ENCODE results near the gene IFI27L1. TPM values are rescaled to one million over a fixed set of nuclear protein-coding genes. Genes with fewer than 3 reads are reported as not detected.

IFI27L1 gene
- total and polyA plus RNA-seq, 2 donors (not counting 3 experiments of a cell fraction or from before 2014, with no cell fraction given) = 31.1 to 38.1 TPM

DNA sequence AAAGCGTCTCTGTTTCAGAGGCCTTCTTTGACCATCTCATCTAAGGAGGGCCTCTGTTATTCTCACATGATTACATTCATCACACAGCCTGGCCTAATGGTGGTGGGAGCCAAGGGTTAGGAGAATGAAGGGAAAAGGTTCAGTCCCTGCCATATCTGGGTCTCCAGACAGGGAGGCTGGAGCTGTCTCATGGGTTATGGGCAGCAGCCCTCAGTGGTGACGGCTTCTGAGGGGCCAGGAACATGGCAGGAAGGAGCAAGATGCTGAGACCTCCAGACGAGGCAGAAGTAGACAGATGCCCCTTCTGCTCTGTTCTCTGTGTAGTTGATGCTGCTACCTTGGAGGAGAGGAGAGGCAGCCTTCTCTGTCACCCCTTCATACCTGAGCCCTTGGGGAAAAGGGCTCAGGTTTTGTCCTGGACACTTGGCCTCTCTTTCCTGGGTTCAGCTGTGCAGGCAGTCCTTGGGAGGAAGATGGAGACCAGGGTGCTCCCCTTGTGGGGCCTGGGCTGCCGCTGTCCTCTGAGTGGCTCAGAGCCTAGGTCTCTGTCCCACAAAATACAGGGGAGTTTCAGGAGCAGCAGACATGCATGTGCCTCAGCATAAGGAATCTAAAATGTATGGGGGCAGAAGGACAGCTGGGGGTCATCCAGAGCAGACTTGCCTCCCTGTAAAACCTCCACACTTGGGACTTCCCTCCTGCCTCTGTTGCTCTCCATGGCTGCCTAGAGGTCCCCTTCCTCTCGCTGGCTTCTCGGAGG lies 44.7 kb downstream of the IFI27L1 start:
- dilution Hi-C loops (cut with MboI; ENCODE audit: extremely low pct_ligation_motif_present, low sequenced_read_pairs) (no loop called here), intact Hi-C loops (cut with micrococcal nuclease) (no loop called here)
- no peaks in the 10 kb centered on the region for H3K36me3 ChIP-seq (ENCODE audit: control insufficient read depth in 2 of 2, extremely low read depth in 1 of 2, insufficient read depth in 2 of 2, low read length in 2 of 2)
- no peaks in the 10 kb centered on the region for H3K79me2 ChIP-seq (ENCODE audit: control insufficient read depth, insufficient read depth, low read length)
- no TSS peak for BruUV-seq (replicated peaks)
- H3K9ac ChIP-seq (replicated peaks; ENCODE audit: extremely low read depth, insufficient read depth, low read length) = no peak overlapping the region
- no peaks in the 10 kb centered on the region for H3K9me1 ChIP-seq (replicated peaks; ENCODE audit: control insufficient read depth, extremely low read depth, insufficient read depth, low read length)
- H3K27me3 ChIP-seq (ENCODE audit: control insufficient read depth in 2 of 2, insufficient read depth in 2 of 2, low read length in 2 of 2) = no peaks in the 10 kb centered on the region
- H3K9me3 ChIP-seq (replicated peaks; ENCODE audit: control insufficient read depth, insufficient read depth, low read length) = no peaks in the 10 kb centered on the region
- no peak overlapping the region for H3K4me3 ChIP-seq (replicated peaks in 1 of 3; ENCODE audit: insufficient read depth in 1 of 3, low read depth in 1 of 3, low read length in 3 of 3)
- no peak for TF ChIP-seq GATA2 (IDR thresholded peaks at IDR 0.05; ENCODE audit: insufficient read depth, insufficient read length, low read depth, low read length)
- no peak for TF ChIP-seq FOS (IDR thresholded peaks at IDR 0.05; ENCODE audit: borderline replicate concordance, insufficient read depth, low read length)
- no peak for TF ChIP-seq POLR2A (IDR thresholded peaks at IDR 0.05; ENCODE audit: low read depth, low read length)
- no peak for TF ChIP-seq JUN (IDR thresholded peaks at IDR 0.05; ENCODE audit: borderline replicate concordance, insufficient read depth, insufficient read length, low read depth)
- TF ChIP-seq EZH2 (IDR thresholded peaks at IDR 0.05; ENCODE audit: borderline replicate concordance, low read depth, low read length, severe bottlenecking) = no peak
- TF ChIP-seq, protein P1, sequence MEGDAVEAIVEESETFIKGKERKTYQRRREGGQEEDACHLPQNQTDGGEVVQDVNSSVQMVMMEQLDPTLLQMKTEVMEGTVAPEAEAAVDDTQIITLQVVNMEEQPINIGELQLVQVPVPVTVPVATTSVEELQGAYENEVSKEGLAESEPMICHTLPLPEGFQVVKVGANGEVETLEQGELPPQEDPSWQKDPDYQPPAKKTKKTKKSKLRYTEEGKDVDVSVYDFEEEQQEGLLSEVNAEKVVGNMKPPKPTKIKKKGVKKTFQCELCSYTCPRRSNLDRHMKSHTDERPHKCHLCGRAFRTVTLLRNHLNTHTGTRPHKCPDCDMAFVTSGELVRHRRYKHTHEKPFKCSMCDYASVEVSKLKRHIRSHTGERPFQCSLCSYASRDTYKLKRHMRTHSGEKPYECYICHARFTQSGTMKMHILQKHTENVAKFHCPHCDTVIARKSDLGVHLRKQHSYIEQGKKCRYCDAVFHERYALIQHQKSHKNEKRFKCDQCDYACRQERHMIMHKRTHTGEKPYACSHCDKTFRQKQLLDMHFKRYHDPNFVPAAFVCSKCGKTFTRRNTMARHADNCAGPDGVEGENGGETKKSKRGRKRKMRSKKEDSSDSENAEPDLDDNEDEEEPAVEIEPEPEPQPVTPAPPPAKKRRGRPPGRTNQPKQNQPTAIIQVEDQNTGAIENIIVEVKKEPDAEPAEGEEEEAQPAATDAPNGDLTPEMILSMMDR (IDR thresholded peaks at IDR 0.05; ENCODE audit: extremely low read depth in 1 of 2, insufficient read depth in 1 of 2, low read depth in 1 of 2, low read length in 2 of 2) = no peak
- no peak for TF ChIP-seq MYC (IDR thresholded peaks at IDR 0.05; ENCODE audit: low read depth, low read length)
- TF ChIP-seq, protein P2, sequence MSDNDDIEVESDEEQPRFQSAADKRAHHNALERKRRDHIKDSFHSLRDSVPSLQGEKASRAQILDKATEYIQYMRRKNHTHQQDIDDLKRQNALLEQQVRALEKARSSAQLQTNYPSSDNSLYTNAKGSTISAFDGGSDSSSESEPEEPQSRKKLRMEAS (IDR thresholded peaks at IDR 0.05; ENCODE audit: insufficient read depth, insufficient read length) = no peak
- TF ChIP-seq POLR2AphosphoS5 (IDR thresholded peaks at IDR 0.05; ENCODE audit: insufficient read depth, low read depth, low read length) = no peak
- ChIA-PET CTCF (interaction anchor here (0.8 to 1.7 kb wide), 4 partner anchors 11 to 75 kb away, joined by 3 to 6 read pairs (median 4); no protein-coding TSS in a partner anchor), POLR2A (no interaction called here)
- H3K4me2 ChIP-seq (ENCODE audit: insufficient read depth, low read length) = no peak overlapping the region
- no peaks in the 10 kb centered on the region for H4K20me1 ChIP-seq (replicated peaks; ENCODE audit: control insufficient read depth, extremely low read depth, insufficient read depth, low read length)
- H3K4me1 ChIP-seq (ENCODE audit: control insufficient read depth, extremely low read depth, insufficient read depth, low read length) = peaks cover 9% of the 10 kb centered on the region
- no peak overlapping the region for H2AFZ ChIP-seq (ENCODE audit: low read depth, low read length)
- DNase-seq (ENCODE audit: low read depth, low spot score) (no peak), FAIRE-seq (no peak)
- H3K27ac ChIP-seq (ENCODE audit: insufficient read depth, low read depth, low read length) = no peak overlapping the region

Measured in endothelial cell of umbilical vein (primary cell).